HG03064 (cell line): ENCODE results near the gene PHACTR4.
"Not testable (repeated sequence)": the region's sequence is repeated elsewhere in the genome, so short reads cannot be mapped to it uniquely, and the experiment has no call there.

ENCODE experiments used
- ATAC-seq: cut with Tn5 transposase; IDR thresholded peaks from one replicate; pipeline ENCODE4 v1.9.1; 2021; ENCODE audit warnings: low read depth; ENCODE audit not compliant: unreplicated experiment

The PHACTR4 gene

GRCh38 chr1:28428012-28428411, 58.5 kb downstream of the PHACTR4 start:
- no peak for ATAC-seq

GRCh38 chr1:28428990-28429520, 59.5 kb downstream of the PHACTR4 start:
- no peak for ATAC-seq

DNA sequence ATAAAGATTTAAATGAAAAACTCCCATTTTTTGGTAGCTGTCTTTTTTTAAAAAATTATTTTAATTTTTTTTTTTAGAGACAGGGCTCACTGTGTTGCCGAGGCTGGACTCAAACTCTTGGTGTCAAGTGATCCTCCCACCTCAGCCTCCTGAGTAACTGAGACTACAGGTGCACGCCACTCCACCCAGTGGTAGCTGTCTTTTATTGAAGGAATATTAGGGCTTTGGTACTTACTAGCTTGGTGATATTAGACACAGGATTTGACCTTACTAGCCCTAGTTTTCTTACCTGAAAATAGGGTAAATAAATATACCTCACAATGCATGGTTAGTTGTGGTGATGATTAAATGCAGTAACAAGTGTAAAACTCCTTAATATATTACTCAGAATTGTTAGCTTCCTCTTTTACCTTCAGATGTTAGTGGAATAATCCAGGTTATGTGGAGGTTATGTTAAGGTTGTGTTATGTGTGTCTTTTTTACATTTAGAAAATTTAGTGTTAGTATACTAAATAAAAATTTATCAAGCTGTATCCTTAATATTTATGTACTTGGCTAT, 66.8 kb downstream of the PHACTR4 start:
- ATAC-seq = no peak

DNA sequence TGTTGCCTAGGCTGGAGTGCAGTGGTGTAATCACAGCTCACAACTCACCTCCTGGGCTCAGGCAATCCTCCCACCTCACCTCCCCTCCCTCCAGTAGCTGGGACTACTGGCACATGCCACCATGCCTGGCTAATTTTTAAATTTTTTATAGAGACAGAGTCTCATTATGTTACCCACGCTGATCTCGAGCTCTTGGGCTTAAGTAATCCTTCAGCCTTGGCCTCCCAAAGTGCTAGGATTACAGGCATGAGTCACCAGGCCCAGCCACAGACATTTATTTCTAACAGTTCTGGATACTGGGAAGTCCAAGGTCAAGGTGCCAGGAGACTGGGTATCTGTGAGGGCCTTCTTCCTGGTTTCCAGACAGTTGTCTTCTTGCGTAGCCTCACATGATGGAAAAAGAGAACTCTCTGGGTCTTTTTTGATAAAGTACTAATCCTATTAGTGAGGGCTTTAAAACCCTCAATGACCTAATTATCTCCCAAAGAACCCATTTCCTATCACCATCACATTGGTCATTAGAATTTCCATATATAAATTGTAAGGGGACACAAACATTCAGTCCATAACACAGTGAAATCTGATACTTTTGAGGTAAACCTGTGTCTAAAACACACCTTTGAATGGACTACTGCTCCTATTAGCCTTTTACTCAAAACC, 67.9 kb downstream of the PHACTR4 start:
- no peak for ATAC-seq

DNA sequence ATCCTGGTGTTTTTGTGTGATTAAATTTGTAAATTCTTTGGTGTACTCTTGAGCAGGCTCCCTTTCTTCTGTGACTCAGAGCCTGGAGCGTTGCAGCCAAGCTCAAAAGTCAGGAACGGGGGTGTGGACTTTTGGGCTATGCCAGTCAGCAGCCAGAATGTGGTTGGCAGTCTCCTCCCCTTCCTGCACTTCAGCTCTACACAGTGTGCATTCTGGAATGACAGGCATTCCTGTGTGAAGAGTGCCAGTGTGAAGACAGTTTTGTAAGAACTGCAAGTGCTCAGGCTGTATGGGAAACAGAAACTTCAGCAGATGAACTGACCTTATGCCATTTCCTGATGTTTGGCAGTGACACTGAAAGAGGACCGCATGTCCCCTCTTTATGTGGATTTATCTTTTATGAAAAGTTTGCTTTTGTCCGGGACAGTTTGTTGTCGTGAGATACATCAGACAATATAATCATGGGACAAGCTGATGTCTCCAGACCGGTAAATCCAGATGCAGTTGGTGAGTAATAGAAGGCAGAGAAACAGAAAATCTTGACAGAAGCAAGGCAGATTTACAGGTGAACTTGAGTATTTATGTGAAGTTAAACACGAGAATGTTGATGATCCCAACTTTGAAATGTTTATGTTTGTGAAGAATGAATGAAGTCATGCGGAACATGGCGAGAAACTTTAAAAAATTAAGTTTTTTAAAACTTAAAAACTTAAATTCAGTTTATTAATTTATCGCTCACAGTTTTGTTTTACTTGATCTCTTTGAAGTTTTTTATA, 68.6 kb downstream of the PHACTR4 start:
- no peak for ATAC-seq

DNA sequence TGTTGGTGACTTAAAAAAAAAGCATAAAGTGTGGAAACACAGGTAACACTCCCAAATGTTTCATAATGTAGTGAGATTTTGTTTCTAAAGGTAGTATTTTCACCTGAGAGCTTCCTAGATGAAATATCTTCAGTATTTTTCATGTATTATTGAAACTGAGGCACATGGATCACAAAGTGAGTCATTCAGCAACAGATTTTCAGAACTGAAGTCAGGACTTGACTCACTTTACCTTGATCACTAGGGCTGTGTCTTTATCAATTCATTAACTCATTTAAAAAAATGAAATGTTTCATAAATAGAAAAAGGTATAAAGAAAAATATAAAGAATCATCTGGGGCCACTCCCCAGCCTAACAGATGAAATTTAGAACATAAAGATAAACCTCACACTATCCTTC, 69.8 kb downstream of the PHACTR4 start:
- ATAC-seq = no peak

GRCh38 chr1:28441674-28442073, 72.1 kb downstream of the PHACTR4 start:
- ATAC-seq = no peak

DNA sequence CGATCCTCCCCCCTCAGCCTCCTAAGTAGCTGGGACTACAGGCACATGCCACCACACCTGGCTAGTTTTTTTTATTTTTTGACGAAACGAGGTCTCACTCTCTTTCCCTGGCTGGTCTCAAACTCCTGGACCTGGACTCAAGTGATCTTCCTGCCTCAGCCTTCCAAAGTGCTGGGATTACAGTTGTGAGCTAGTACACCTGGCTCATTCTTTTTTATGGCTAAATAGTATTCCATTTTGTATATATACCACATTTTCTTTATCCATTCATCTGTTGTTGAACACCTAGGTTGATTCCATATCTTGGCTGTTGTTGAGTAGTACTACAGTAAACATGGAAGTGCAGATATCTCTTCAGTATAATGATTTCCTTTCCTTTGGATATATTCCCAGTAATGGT, 74.0 kb downstream of the PHACTR4 start:
- no peak for ATAC-seq

DNA sequence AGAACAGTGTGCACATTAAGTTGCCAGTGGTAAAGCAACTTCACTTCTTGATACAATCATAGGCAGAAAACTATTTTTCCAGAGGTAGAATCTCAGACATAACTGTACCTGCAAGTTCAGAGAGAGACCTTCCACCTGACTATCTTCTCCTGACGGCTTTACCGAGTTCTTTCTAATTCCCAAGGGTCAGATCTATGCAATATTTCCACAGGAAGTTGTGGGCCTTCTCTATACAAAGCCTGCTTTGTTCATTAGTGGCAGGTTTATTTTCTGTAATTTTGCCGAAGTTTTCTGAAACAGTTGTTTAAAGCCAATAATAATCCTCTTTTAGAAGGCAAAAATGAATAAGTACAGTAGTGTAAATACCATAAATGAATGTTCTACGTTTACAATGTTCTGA, 78.1 kb downstream of the PHACTR4 start:
- no peak for ATAC-seq

DNA sequence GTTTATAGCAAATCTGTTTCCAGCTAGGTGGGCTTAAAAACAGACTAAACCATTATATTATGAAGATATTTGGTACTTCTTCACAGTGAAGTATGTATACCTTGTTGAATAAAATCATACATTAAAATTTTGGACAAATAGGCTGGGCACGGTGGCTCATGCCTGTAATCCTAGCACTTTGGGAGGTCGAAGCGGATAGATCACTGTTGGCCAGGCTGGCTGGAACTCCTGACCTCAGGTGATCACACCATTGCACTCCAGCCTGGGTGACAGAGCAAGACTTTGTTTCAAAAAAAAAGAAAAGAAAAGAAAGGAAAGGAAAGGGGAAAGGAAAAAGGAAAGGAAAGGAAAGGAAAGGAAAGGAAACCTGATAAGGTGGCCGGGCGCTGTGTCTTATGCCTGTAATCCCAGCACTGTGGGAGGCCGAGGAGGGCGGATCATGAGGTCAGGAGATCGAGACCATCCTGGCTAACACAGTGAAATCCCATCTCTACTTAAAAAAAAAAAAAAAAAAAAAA, 78.6 kb downstream of the PHACTR4 start:
- not testable (repeated sequence) for ATAC-seq

DNA sequence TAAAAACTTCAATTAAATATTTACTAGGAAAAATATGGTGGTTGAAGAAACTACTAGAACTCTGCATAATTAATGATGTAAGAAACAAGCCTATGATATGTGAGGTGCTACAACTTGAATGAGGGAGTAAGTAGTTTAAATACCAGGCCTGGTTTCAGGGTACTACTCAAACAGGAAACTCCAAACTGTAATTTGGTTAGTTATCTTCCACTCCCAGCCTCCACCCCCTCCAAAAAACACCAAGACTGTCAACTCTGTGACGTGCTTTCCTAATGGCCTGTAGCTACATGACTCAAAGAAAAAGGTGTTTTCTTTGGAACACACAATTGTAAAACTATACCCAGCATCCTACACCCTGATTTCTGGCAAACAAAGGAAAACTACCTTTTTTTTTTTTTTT, 80.4 kb downstream of the PHACTR4 start:
- no peak for ATAC-seq

DNA sequence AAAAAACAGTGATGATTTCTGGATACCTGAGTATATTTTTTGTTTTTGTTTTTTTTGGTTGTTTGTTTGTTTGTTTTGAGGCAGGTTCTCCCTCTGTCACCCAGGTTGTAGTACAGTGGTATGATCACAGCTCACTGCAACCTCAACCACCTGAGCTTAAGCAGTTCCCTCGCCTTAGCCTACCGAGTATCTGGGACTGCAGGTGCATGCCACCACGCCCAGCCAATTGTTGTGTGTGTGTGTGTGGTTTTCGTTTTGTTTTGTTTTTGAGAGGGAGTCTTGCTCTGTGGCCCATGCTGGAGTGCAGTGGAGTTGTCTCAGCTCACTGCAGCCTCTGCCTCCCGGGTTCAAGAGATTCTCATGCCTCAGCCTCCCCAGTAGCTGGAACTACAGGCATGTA, 81.0 kb downstream of the PHACTR4 start:
- ATAC-seq = no peak

- no peak for ATAC-seq
These were observed 81.5 kb downstream of the PHACTR4 start for GRCh38 chr1:28451011-28451410.

GRCh38 chr1:28456078-28456477, 86.5 kb downstream of the PHACTR4 start:
- ATAC-seq = no peak

DNA sequence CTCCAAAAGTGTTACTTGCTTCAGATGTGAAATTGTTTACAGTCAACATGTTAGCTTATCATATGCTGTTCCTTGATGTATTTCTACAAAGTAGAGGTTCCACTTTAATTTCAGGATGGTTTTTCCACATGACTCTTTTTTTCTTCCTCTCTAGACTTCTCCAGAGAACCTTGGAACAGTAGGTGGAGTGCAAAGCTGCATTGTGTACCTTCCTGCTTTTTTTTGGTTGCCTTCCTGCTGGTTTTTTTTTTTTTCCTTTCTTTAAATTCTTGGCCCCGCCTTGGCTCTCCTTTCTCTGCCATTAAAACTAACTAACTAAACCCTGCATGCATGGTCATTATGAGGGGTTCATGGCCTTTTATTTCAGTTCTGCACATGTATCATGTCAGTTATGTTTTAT, 88.1 kb downstream of the PHACTR4 start:
- no peak for ATAC-seq

GRCh38 chr1:28458237-28459228, 89.0 kb downstream of the PHACTR4 start:
- no peak for ATAC-seq

- ATAC-seq = no peak
These were observed 96.8 kb downstream of the PHACTR4 start for GRCh38 chr1:28466226-28466778.

- ATAC-seq = no peak
These were observed 100.6 kb downstream of the PHACTR4 start for GRCh38 chr1:28470146-28470545.

- ATAC-seq = not testable (repeated sequence)
These were observed 110.0 kb downstream of the PHACTR4 start for GRCh38 chr1:28479497-28479896.

DNA sequence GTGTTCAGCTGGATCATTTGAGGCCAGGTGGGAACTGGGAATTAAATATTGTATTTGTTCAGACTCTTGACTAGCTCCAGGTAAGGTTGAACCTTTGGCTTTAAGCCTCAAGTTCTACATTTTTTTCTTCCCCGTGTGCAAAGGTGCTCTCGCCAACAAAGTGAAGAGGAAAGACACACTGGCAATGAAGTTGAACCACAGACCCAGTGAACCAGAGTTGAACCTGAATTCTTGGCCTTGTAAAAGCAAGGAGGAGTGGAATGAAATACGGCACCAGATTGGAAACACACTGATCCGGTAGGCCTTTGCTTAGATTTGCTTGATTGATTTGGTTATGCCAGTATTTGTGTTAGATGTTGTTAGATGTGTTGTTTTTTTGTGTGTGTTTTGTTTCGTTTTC, 110.8 kb downstream of the PHACTR4 start:
- no peak for ATAC-seq
